CD4-positive, alpha-beta T cell treated with Interleukin-15 for 4 hours (primary cell): ENCODE measurements around the gene HSPA14.
"Not testable (repeated sequence)": the region's sequence is repeated elsewhere in the genome, so short reads cannot be mapped to it uniquely, and the experiment has no call there.

ENCODE experiments used
- DNase-seq: peaks from one replicate; pipeline ENCODE4 v3.0.0-alpha.2; 2020; ENCODE audit warnings: low spot score

HSPA14 gene

DNA sequence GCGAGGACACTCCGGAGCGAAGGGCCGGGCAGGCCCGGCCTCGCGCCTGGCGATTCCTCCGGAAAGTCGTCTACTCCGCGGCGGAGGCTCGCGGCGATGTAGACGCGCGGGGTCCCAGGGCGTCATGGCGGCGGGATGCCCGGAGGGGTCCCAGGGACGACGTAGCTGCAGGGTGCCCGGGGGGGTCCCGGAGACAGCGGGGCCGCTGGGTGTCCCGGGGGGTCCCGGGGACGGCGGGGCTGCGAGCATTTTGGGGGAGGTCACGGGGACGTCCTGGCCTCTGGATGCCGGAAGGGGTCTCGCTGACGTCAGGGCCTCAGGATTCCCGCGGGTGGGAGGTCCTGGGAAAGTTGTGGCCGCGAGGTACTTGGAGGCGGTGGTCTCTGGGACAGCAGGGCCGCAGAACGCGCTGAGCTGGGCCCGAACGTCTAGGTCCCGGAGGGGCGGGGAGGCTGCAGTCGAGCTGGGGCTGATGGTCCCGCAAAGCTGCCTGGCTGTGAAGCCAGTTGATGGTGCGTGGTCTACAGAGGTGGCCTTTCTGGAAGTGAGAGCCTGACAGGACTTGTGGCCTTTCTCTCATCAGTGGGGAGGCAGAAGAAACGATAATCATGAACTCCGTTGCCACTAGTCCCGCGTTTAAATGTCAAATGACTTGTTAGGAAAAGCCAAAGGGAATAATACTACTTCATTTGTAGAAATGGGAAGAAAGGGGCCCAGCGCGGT lies 637 bp downstream of the HSPA14 start:
- no peak for DNase-seq

- no peak for DNase-seq
These were observed 1.2 kb downstream of the HSPA14 start for GRCh38 chr10:14839305-14839695.

DNA sequence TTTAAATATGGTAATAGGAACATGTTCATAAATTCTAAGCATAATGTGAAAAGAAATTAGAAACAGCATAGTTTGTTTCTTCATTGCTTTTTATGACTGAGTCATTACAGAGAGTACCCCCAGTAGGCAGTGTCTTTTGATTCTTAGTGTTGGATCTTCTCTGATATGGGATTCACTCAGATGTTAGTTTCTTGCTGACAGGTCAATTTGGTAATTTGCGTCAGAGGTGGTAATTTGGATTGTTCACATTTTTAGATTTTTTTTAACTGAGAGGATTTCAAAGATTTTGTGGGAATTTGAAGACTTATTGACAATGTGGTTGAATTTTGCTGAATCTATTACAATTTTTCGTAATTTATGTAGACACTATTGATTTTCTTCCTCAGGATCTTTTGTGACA lies 2.1 kb downstream of the HSPA14 start:
- DNase-seq: no peak

- no peak for DNase-seq
These were observed 5.4 kb downstream of the HSPA14 start for GRCh38 chr10:14843327-14843988.

- DNase-seq: no peak
These were observed 6.8 kb downstream of the HSPA14 start for GRCh38 chr10:14844948-14845347.

DNA sequence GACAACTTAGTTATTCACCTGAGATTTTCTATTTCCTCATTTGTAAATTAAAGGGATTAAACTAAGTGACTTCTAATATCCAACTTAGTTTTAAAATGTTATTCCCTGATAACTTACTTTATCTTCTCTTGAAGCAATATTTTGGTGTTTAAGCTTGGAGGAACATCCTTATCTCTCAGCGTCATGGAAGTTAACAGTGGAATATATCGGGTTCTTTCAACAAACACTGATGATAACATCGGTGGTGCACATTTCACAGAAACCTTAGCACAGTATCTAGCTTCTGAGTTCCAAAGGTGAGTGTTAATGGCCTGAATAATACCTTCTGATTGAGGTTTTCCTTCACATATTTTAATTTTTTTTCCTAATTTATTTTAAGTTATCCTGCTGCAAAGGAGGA lies 14.1 kb downstream of the HSPA14 start:
- no peak for DNase-seq

GRCh38 chr10:14855453-14855852 lies 17.3 kb downstream of the HSPA14 start:
- no peak for DNase-seq

- DNase-seq: no peak
These were observed 20.3 kb downstream of the HSPA14 start for GRCh38 chr10:14858338-14858960.

DNA sequence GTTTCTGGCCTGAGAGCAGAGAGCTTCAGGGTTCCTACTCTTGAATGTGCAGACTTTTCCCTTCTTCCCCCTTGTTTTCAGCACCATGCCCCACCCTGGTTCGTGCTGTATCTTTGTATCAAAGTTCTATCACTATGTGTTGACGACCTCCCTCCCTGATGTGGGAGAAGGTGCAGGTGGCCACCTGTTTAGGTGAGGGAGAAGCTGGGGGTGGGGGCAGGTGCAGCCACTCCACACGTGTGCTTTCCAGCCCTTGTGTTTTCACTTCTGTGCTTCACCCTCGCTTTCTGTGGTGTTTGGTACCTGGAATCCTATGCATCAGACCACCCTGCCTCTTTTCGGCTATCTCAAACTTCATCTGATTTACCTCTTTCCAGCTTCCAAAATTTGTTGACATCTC lies 20.9 kb downstream of the HSPA14 start:
- DNase-seq: no peak

DNA sequence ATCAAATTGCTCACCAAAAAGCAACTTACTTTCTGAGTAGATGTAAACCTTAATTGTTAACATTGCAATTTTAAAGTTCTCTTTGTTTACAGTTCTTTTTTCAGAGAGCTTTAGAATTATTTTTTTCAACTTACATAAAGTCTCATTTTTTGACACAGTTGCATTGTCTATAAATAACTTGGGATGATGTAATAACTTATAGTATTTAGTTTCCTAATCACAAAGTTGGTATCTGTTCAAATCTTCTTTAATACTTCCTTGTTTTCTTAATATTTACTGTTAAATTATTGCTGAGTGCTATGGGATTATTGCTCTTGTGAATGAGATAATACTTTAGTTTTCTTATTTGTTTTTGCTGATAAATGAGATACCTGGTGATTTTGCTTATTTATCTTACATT lies 21.7 kb downstream of the HSPA14 start:
- no peak for DNase-seq

DNA sequence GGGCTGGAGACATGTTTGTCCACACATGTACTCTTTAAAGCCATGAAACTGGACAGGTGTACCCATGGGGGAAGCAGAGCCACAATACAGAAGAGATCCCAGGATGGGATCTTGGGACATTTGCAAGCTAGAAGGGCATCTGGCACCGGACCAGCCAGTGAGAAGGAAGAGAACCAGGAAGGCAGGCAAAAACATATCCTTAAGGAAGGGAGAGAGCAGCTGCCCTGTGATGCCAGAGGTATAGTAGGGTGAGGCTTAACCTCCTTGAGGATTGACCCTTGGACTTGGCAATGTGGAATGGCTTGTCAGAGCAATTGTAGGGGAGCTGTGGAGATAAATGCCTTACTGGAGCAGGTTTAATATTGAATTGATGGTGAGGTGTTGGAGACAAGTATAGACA lies 22.7 kb downstream of the HSPA14 start:
- no peak for DNase-seq

- DNase-seq: not testable (repeated sequence)
These were observed 26.4 kb downstream of the HSPA14 start for GRCh38 chr10:14864466-14864865.

DNA sequence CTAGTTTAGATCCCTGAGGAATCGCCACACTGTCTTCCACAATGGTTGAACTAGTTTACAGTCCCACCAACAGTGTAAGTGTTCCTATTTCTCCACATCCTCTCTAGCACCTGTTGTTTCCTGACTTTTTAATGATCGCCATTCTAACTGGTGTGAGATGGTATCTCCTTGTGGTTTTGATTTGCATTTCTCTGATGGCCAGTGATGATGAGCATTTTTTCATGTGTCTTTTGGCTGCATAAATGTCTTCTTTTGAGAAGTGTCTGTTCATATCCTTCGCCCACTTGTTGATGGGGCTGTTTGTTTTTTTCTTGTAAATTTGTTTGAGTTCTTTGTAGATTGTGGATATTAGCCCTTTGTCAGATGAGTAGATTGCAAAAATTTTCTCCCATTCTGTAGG lies 26.8 kb downstream of the HSPA14 start:
- not testable (repeated sequence) for DNase-seq

- no peak for DNase-seq
These were observed 35.1 kb downstream of the HSPA14 start for GRCh38 chr10:14873090-14873760.

DNA sequence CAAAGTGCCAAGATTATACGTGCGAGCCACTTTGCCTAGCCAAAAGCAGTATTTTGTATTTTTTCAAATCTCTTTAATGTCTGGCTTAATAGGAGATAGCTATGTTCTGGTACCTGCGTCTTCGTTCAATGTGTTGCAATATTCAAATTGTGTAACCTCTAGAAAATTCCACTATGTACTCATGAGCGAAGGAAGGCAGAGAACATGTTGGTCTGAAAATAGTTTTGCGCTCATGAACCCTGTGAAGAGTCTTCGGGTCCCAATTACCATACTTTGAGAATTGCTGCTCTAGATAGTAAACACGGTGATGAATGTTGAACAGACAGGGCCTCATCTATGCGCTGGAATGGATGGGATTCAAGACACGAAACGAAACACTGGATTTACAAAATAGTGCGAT lies 37.8 kb downstream of the HSPA14 start:
- DNase-seq: no peak

GRCh38 chr10:14876764-14877163 lies 38.7 kb downstream of the HSPA14 start:
- DNase-seq: no peak

DNA sequence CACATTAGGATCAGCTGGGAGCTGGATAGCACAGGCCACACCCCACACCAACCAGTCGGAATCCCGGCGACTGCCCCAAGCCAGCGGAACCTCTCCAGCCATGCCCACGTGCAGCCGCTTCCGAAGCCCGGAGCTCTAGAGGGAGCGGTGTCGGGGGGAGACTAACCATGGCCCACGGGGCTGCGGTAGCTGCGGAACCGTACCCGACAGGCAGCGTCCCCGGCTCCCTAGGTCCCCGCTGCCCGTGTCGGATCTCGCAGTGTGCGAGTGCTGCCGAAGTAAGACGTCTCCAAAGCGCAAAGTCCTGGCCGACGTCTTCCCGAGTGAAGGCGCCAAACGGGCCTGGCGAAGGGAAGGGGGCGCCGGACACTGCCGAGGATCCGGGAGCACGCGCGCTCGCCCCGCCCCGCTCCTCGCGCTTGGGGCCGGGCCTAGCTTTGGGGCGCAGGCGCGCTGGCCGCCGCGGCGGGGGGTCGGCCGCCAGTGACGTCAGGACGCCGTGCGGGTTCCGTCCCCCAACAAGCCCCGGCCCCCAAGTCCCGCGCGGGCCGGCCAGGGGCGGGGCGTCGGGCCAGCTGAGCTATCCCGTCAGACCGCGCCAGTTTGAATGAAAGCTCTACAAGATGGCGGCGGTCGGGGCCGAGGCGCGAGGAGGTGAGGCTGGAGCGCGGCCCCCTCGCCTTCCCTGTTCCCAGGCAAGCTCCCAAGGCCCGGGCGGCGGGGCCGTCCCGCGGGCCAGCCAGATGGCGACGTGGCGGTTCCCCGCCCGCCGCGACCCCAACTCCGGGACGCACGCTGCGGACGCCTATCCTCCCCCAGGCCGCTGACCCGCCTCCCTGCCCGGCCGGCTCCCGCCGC lies 40.4 kb downstream of the HSPA14 start, which contains the start of gene SUV39H2:
Gene SUV39H2, plus strand, starts transcription at position 601 of the 858 bp plus-strand sequence. Its CDS starts 23 bp downstream, at position 624.
- peak; percentile 93 for DNase-seq

GRCh38 chr10:14879124-14879927 lies 41.2 kb downstream of the HSPA14 start:
- DNase-seq: no peak

GRCh38 chr10:14879928-14880193 lies 41.8 kb downstream of the HSPA14 start:
- DNase-seq: no peak

DNA sequence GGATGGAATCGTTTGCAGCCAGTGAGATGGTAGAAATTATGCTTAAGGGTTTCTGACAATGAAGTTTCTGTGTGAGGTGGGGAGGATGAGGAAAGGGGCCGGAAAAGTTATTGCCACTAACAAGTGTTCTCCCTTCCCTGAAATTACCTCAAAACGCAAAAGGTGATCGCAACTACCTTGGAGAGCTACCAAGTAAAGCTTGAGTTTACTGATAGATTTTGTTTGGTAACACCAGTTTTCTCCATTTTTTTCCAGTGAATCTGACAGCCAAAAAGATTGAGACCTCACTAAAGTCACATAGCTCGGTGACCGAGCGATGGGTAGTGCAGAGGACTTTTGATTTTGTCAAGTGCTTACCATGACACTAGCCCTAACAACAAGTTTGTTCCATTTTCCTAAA lies 42.1 kb downstream of the HSPA14 start:
- no peak for DNase-seq

- DNase-seq: no peak
These were observed 46.0 kb downstream of the HSPA14 start for GRCh38 chr10:14884082-14884481.
